NT2/D1 (cell line): ENCODE data around the gene HSF2.

Source experiments
- YY1 ChIP-seq: IDR thresholded peaks from 2 replicates; pipeline ENCODE4 v1.6.1; 2011; ENCODE audit not compliant: insufficient read length, insufficient read depth
- ZNF274 ChIP-seq: IDR thresholded peaks from 2 replicates; pipeline ENCODE4 v1.6.1; 2011; ENCODE audit warnings: mild to moderate bottlenecking, low read depth, low read length

DNA sequence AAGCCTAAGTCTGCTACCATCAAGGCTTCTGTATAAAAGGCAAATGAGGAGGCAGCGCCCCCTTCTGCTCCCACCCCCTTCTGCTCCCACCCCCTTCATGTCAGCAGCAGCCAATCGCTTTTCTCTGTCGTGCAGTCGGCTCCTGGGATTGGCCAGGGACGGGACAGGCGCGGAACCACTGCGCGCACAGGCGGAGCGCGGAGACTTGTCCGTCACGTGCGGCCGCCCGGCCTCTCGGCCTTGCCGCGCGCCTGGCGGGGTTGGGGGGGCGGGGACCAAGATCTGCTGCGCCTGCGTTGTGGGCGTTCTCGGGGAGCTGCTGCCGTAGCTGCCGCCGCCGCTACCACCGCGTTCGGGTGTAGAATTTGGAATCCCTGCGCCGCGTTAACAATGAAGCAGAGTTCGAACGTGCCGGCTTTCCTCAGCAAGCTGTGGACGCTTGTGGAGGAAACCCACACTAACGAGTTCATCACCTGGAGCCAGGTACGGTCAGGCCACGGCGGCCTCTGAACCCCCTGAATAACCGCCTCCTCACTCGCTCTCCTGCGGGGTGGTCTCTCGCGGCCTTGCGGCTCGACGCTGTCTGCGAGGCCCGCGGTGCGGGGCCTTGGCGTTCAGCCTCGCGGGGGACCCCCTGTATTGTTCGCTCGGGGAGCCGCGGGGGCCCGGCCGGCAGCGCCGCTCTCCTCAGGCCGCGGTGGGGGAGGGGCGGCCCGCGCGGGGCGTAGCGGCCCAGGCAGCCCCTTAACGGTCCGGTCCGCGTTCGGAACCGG, at the start of gene HSF2:
- TF ChIP-seq YY1 = no peak
- no peak for TF ChIP-seq ZNF274
